Heart left ventricle (tissue), 13 donors: ENCODE measurements around the gene ARHGAP24.

Experiments used
- POLR2A ChIP-seq, 2 donors: fragments of 450-650 bp; IDR thresholded peaks; one replicate each; pipeline ENCODE4 v1.6.1; 2017; ENCODE audit warnings: antibody characterized with exemption in 2 of 2, mild to moderate bottlenecking in 2 of 2, moderate library complexity in 2 of 2
- TF ChIP-seq, protein P1 (sequence below), 12 donors: fragments of 200-600 bp; sonication (generic) in 4 of 12; IDR thresholded peaks; one replicate each; pipeline versions ENCODE4 v1.5.0 to v1.8.0; 2018 to 2022; ENCODE audit warnings: antibody characterized with exemption in 12 of 12, mild to moderate bottlenecking in 5 of 12
- donor health status: ischemic (EF 13 %, LVEDD 7.1; RV severe dilation, severe dysfunction).
- donor health status: DM: no; HTN: yes; CAD: no.
- donor health status: DM: no; HTN: no; CAD: no.
- donor health status: ischemic (EF 25% LVEDD 6.9; RV normal size, moderate dysfunction).
- donor health status: ischemic (EF 25% LVEDD 5.7; RV mildly dilated, moderate dysfunction).
- donor health status: ischemic (EF 35%, LVEDD 5.7; RV mildly dilated, moderate dysfunction).
- donor health status: nonischemic (EF 11% LVEDD 7.7; RV severe dilation, severe dysfunction).
- donor health status: DM: yes; HTN: yes; CAD: no.
- donor health status: PGD.
- donor health status: ischemic (EF 29% LVEDD 5.4; RV normal size, mild dysfunction).
- donor health status: nonischemic (EF 23%, LVEDD 6.1; RV moderate dilation, normal function).

DNA sequence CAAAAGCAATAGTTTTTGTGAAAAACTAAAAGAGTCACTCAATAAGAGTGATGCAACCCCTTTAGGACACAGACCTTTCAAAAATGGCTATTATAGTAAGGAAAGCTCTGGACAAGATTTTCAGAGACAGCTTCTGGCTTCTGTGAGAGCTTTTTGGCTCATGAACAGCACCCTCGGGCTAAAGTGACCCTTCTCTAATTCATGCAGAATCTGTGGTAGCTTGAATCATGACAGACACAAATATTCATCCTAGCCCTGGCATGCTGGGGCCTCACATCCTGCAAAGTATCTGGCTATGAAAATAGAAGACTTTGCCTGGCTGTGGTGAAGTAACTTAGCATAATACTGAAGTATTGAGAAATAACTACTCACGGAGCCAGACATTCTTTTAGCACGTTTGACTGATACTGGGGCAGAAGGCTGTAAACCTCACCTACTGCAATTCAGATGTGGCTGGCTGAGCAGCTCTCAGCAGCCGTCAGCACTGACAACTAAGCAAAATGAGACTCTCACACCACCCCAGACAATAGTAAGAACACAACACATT is 557.6 kb downstream of the ARHGAP24 start:
- TF ChIP-seq, protein P1, sequence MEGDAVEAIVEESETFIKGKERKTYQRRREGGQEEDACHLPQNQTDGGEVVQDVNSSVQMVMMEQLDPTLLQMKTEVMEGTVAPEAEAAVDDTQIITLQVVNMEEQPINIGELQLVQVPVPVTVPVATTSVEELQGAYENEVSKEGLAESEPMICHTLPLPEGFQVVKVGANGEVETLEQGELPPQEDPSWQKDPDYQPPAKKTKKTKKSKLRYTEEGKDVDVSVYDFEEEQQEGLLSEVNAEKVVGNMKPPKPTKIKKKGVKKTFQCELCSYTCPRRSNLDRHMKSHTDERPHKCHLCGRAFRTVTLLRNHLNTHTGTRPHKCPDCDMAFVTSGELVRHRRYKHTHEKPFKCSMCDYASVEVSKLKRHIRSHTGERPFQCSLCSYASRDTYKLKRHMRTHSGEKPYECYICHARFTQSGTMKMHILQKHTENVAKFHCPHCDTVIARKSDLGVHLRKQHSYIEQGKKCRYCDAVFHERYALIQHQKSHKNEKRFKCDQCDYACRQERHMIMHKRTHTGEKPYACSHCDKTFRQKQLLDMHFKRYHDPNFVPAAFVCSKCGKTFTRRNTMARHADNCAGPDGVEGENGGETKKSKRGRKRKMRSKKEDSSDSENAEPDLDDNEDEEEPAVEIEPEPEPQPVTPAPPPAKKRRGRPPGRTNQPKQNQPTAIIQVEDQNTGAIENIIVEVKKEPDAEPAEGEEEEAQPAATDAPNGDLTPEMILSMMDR (IDR thresholded peaks at IDR 0.05): no peak
- no peak for TF ChIP-seq POLR2A (IDR thresholded peaks at IDR 0.05)
